CD4-positive, alpha-beta T cell (primary cell): ENCODE data around the gene CRACR2A. TPM values are rescaled to one million over a fixed set of nuclear protein-coding genes. Genes with fewer than 3 reads are reported as not detected.

Source experiments
- ATAC-seq: fragments of 200-7000 bp; cut with Tn5 transposase; one replicate; pipeline ENCODE4 v1.10.0; 2022; ENCODE audit warnings: mild to moderate bottlenecking; ENCODE audit not compliant: poor library complexity
- CTCF ChIA-PET: fragments of 350-600 bp; sonication (Branson Sonifier 250); formaldehyde crosslinking; loops from one replicate; lab custom pipeline; 2021; ENCODE audit warnings: antibody characterized with exemption, inconsistent platforms; lab: Charles Lee
- POLR2A ChIA-PET: fragments of 350-600 bp; sonication (Branson Sonifier 250); formaldehyde crosslinking; loops from one replicate; lab custom pipeline; 2021; ENCODE audit warnings: antibody characterized with exemption, inconsistent platforms; lab: Charles Lee
- DNase-seq, 14 experiments: peaks; one replicate each; pipeline ENCODE4 v3.0.0-alpha.2; 2013 to 2020; ENCODE audit warnings: mixed read lengths in 2 of 14
- H3K27ac ChIP-seq, 2 donors: one replicate each; pipeline versions ENCODE4 v1.5.1 to v1.7.0; 2013; ENCODE audit warnings: low read length in 2 of 2, low read depth in 1 of 2, mild to moderate bottlenecking in 1 of 2
- H3K27me3 ChIP-seq, 2 experiments: 1 replicate in 1 of 2; 2 replicates in 1 of 2; pipeline versions ENCODE4 v1.6.1 to v1.7.0; 2013; ENCODE audit warnings: low read length in 2 of 2, control low read depth in 1 of 2, mild to moderate bottlenecking in 1 of 2, moderate library complexity in 1 of 2; ENCODE audit not compliant: insufficient read depth in 2 of 2, control insufficient read depth in 1 of 2
- H3K36me3 ChIP-seq: one replicate; pipeline ENCODE4 v1.6.1; 2013; ENCODE audit warnings: low read length, control low read depth; ENCODE audit not compliant: insufficient read depth
- H3K4me1 ChIP-seq: one replicate; pipeline ENCODE4 v1.6.1; 2013; ENCODE audit warnings: low read length, control low read depth; ENCODE audit not compliant: insufficient read depth
- H3K4me3 ChIP-seq: one replicate; pipeline ENCODE4 v1.5.1; 2013; ENCODE audit warnings: mild to moderate bottlenecking, low read length, moderate library complexity
- H3K9me3 ChIP-seq, 2 experiments: 1 replicate in 1 of 2; 2 replicates in 1 of 2; pipeline versions ENCODE4 v1.6.1 to v1.7.0; 2013; ENCODE audit warnings: low read length in 2 of 2, mild to moderate bottlenecking in 2 of 2, control low read depth in 1 of 2, moderate library complexity in 1 of 2; ENCODE audit not compliant: control insufficient read depth in 1 of 2, insufficient read depth in 1 of 2
- H3K27ac Mint-ChIP-seq: one replicate; pipeline ENCODE4 v1.8.0; 2020; ENCODE audit warnings: mixed read lengths
- H3K27me3 Mint-ChIP-seq: one replicate; pipeline ENCODE4 v1.8.0; 2021; ENCODE audit warnings: mixed read lengths
- H3K36me3 Mint-ChIP-seq: one replicate; pipeline ENCODE4 v1.8.0; 2021; ENCODE audit warnings: low read depth, mixed read lengths
- H3K4me1 Mint-ChIP-seq: one replicate; pipeline ENCODE4 v1.8.0; 2021; ENCODE audit warnings: low read depth, mixed read lengths
- H3K4me3 Mint-ChIP-seq: one replicate; pipeline ENCODE4 v1.8.0; 2020; ENCODE audit warnings: mild to moderate bottlenecking, mixed read lengths
- H3K9me3 Mint-ChIP-seq: one replicate; pipeline ENCODE4 v1.8.0; 2020; ENCODE audit warnings: mixed read lengths
- intact Hi-C, 2 experiments: fragments of 100-400 bp; cut with DNase I in 1 of 2; cut with micrococcal nuclease in 1 of 2; formaldehyde crosslinking; loops; one replicate each; pipeline versions ENCODE4 v1.15.1 to v1.9.0; 2023 to 2025; cut with DNase I, micrococcal nuclease
- total RNA-seq, 174 experiments: library from RNA in 2 of 174; stranded (reverse) in 2 of 174; gene quantifications; one replicate each; pipeline ENCODE4 v1.2.3 and lab custom pipeline; 2021 to 2026
- TF ChIP-seq, protein P1 (sequence below): fragments of 200-600 bp; IDR thresholded peaks from one replicate; pipeline ENCODE4 v1.8.0; 2022; ENCODE audit warnings: antibody characterized with exemption, mild to moderate bottlenecking

Gene CRACR2A
- total RNA-seq, 2 experiments from 2014 or later = 23.5 to 27.5 TPM

DNA sequence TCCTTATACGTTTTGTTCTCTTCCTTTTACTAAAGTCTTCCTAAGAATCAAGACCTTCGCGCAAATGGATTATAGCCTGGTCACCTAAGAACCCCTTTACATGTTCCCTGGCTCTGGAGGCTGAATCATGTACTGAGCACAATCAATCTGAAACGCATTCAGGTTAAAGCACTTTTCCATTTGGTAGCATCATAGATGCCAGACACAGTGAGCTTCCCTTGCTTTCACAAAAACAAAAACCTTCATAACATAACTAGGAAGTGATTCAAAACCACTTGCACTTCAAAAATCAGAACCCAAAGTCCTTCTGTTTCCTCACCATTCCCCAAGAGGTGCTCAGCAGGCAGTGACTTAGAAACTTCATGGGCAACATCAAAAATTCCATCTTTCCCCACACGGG is 105.4 kb downstream of the CRACR2A start:
- no peaks in the 10 kb centered on the region for H3K27me3 ChIP-seq
- H3K36me3 Mint-ChIP-seq = peaks cover 89% of the 10 kb centered on the region
- intact Hi-C loops = no loop called here
- H3K4me1 ChIP-seq = no peaks in the 10 kb centered on the region
- DNase-seq = no peak
- POLR2A ChIA-PET = no interaction called here
- H3K9me3 ChIP-seq = no peaks in the 10 kb centered on the region
- no peaks in the 10 kb centered on the region for H3K9me3 Mint-ChIP-seq
- CTCF ChIA-PET = no interaction called here
- ATAC-seq = no peak
- H3K27ac ChIP-seq = no peak overlapping the region
- peaks cover 54% of the 10 kb centered on the region for H3K36me3 ChIP-seq
- H3K4me3 Mint-ChIP-seq = no peak overlapping the region
- H3K4me1 Mint-ChIP-seq = no peaks in the 10 kb centered on the region
- no peaks in the 10 kb centered on the region for H3K27me3 Mint-ChIP-seq
- TF ChIP-seq, protein P1, sequence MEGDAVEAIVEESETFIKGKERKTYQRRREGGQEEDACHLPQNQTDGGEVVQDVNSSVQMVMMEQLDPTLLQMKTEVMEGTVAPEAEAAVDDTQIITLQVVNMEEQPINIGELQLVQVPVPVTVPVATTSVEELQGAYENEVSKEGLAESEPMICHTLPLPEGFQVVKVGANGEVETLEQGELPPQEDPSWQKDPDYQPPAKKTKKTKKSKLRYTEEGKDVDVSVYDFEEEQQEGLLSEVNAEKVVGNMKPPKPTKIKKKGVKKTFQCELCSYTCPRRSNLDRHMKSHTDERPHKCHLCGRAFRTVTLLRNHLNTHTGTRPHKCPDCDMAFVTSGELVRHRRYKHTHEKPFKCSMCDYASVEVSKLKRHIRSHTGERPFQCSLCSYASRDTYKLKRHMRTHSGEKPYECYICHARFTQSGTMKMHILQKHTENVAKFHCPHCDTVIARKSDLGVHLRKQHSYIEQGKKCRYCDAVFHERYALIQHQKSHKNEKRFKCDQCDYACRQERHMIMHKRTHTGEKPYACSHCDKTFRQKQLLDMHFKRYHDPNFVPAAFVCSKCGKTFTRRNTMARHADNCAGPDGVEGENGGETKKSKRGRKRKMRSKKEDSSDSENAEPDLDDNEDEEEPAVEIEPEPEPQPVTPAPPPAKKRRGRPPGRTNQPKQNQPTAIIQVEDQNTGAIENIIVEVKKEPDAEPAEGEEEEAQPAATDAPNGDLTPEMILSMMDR = no peak
- no peak overlapping the region for H3K27ac Mint-ChIP-seq
- no peak overlapping the region for H3K4me3 ChIP-seq

DNA sequence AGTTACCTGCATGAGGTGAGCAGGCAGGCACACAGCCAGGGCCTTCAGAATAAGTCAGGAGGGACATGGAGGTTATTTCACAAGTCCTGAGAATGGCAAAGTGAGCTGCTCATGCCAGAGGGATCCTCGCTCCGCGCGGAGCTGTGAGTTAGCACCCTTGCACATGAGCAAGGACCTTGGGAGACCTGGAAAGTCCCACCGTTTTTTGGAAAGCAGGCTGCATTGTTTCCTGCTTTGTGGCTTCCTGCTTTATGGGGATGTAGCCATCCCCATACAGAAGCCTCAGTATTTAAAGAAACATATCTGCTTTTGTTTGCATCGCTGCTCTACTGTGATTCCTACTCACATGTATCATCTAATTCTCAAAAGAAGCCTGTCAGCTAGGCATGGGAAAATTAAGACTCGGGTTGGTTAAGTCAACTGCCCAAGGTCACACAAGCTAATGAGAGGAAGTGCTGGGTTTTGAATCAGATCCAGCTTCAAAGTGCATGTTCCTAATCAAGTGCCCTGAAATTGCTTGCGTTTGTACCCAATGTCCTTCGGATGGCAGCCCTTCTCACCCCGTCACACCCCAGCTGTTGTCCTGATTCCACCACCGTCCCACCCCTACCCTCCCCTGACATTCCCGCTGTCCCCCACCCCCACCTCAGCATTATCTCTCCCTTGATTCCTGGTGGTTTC is 106.2 kb downstream of the CRACR2A start:
- TF ChIP-seq, protein P1 = no peak
- intact Hi-C loops = no loop called here
- Histone ChIP-seq H3K4me3 (no peak overlapping the region), H3K27me3 (no peaks in the 10 kb centered on the region), H3K9me3 (no peaks in the 10 kb centered on the region), H3K36me3 (peaks cover 52% of the 10 kb centered on the region), H3K4me1 (no peaks in the 10 kb centered on the region), H3K27ac (no peak overlapping the region)
- CTCF ChIA-PET = no interaction called here
- ATAC-seq (no peak), DNase-seq (no peak)
- Mint-ChIP-seq H3K36me3 (peaks cover 89% of the 10 kb centered on the region), H3K4me1 (no peaks in the 10 kb centered on the region), H3K4me3 (no peak overlapping the region), H3K27me3 (no peaks in the 10 kb centered on the region), H3K9me3 (no peaks in the 10 kb centered on the region), H3K27ac (no peak overlapping the region)
- POLR2A ChIA-PET = no interaction called here

GRCh38 chr12:3645091-3645490 is 107.8 kb downstream of the CRACR2A start:
- H3K36me3 Mint-ChIP-seq = peaks cover 84% of the 10 kb centered on the region
- H3K36me3 ChIP-seq = peaks cover 43% of the 10 kb centered on the region
- no peaks in the 10 kb centered on the region for H3K9me3 Mint-ChIP-seq

More at GRCh38 chr12:3645091-3645490, 107.8 kb downstream of the CRACR2A start:
- Mint-ChIP-seq H3K4me1 (no peaks in the 10 kb centered on the region), H3K27ac (no peak overlapping the region), H3K4me3 (no peak overlapping the region), H3K27me3 (no peaks in the 10 kb centered on the region)
- ChIA-PET POLR2A (no interaction called here), CTCF (no interaction called here)
- TF ChIP-seq, protein P1 = no peak
- H3K4me3 ChIP-seq = no peak overlapping the region
- no peak for ATAC-seq
- no peak for DNase-seq
- no peaks in the 10 kb centered on the region for H3K4me1 ChIP-seq
- H3K9me3 ChIP-seq = no peaks in the 10 kb centered on the region
- H3K27me3 ChIP-seq = no peaks in the 10 kb centered on the region
- intact Hi-C loops = no loop called here
- H3K27ac ChIP-seq = no peak overlapping the region
